SKM-1 (cell line): Measurements from ENCODE around the gene PLCB2.

Experiments used
- DNase-seq: peaks from one replicate; lab custom pipeline; 2025; ENCODE audit not compliant: unreplicated experiment; lab: John Stamatoyannopoulos, UW

PLCB2 gene

GRCh38 chr15:40239693-40240618 lies 67.8 kb downstream of the PLCB2 start:
- DNase-seq, result no peak

GRCh38 chr15:40239404-40239692 lies 68.4 kb downstream of the PLCB2 start:
- DNase-seq, result no peak

DNA sequence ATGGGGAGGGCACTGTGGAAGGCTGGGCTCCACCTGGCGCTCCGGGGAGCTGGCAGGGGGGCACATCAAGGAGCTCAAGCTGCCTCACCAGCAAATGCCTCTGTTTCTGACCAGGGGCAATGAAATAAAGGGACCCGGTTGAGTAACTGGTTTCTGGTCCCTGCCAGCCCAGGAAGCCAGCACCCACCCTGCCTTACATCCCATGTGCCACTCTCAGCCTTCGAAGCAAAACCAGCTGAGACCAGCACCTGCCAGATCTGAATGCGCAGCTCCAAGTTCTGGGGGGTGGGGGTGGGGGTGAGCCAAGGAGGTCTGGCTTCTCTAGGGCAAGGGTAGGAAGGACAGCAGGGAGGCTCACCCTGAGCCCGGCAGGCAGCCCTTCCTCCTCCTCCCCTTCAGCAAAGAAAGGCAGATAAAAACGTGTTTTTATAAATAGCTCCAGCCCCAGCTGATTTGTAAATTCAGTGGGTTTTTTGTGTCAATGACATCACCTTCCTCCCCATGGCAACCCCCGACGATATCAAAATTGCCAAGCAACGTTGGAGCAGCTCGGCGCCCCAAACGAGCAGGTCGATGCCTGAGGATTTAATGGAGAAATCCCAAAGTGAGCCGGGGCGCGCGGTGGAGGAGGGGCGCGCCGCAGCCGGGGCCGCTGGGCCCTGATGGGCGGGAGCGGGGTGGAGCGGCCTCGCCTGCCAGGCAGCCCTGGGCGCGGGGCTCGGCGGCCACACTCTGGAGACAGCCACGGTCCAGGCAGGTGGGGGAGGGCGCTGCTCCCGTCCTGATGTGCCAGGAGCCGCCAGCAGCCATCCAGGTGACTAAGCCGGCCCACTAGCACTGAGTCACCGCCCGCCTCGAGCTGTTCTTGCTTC lies 69.0 kb downstream of the PLCB2 start, which contains the start of gene PAK6:
Gene PAK6 (plus strand): TSS at position 532 of the 872 bp plus-strand sequence. CDS start 25,723 bp downstream, outside the sequence.
- no peak for DNase-seq
